Endothelial cell of umbilical vein (primary cell): ENCODE measurements around the gene MYEOV. TPM values are rescaled to one million over a fixed set of nuclear protein-coding genes. Genes with fewer than 3 reads are reported as not detected.

Experiments used
- BruUV-seq: library from RNA; stranded (reverse); fragments of 400-500 nt; replicated peaks from 2 replicates; lab custom pipeline; 2021; lab: Mats Ljungman, UMichigan
- CTCF ChIA-PET: fragments of 300-600, 350-600 bp; sonication (Branson Sonifier 250); formaldehyde crosslinking; loops from one replicate; lab custom pipeline; 2021; ENCODE audit warnings: antibody characterized with exemption, inconsistent platforms; lab: Charles Lee
- POLR2A ChIA-PET: fragments of 300-600, 350-600 bp; sonication (Branson Sonifier 250); formaldehyde crosslinking; loops from one replicate; lab custom pipeline; 2021; ENCODE audit warnings: antibody characterized with exemption, inconsistent platforms; lab: Charles Lee
- DNase-seq: peaks from one replicate; pipeline ENCODE4 v3.0.0-alpha.2; 2011; ENCODE audit warnings: low read depth, low spot score
- FAIRE-seq: peaks from 2 replicates; lab custom pipeline; 2011; peaks lifted over from hg19 to GRCh38; lab: Jason Lieb, UNC
- H2AFZ ChIP-seq: 2 replicates; pipeline ENCODE4 v1.6.0; 2012; ENCODE audit warnings: low read depth, low read length, control low read depth, inconsistent platforms
- H3K27ac ChIP-seq: 2 replicates; pipeline ENCODE4 v1.5.1; 2011; ENCODE audit warnings: low read depth, mild to moderate bottlenecking, control low read depth, low read length, moderate library complexity; ENCODE audit not compliant: insufficient read depth
- H3K27me3 ChIP-seq, 2 experiments: 2 replicates each; pipeline versions ENCODE4 v1.6.0 to v1.6.1; 2011; ENCODE audit warnings: low read length in 2 of 2, mixed read lengths in 1 of 2; ENCODE audit not compliant: control insufficient read depth in 2 of 2, insufficient read depth in 2 of 2
- H3K36me3 ChIP-seq, 2 experiments: 2 replicates in 1 of 2; 3 replicates in 1 of 2; pipeline ENCODE4 v1.5.1; 2011; ENCODE audit warnings: low read length in 2 of 2, mild to moderate bottlenecking in 1 of 2, moderate library complexity in 1 of 2; ENCODE audit not compliant: control insufficient read depth in 2 of 2, insufficient read depth in 2 of 2; ENCODE audit errors: extremely low read depth in 1 of 2
- H3K4me1 ChIP-seq: 3 replicates; pipeline ENCODE4 v1.5.1; 2011; ENCODE audit warnings: mild to moderate bottlenecking, low read length; ENCODE audit not compliant: control insufficient read depth, insufficient read depth; ENCODE audit errors: extremely low read depth
- H3K4me2 ChIP-seq: 2 replicates; pipeline ENCODE4 v1.6.1; 2011; ENCODE audit warnings: low read length, control low read depth, mixed read lengths; ENCODE audit not compliant: insufficient read depth
- H3K4me3 ChIP-seq, 3 experiments: fragments of 200-600 bp in 1 of 3; sonication (generic), shearing (Covaris generic) in 1 of 3; replicated peaks in 1 of 3; 2 replicates each; pipeline ENCODE4 v1.5.1; 2011 to 2016; ENCODE audit warnings: control low read depth in 3 of 3, low read length in 3 of 3, mild to moderate bottlenecking in 2 of 3, inconsistent platforms in 1 of 3, low read depth in 1 of 3, moderate library complexity in 1 of 3; ENCODE audit not compliant: insufficient read depth in 1 of 3
- H3K79me2 ChIP-seq: 2 replicates; pipeline ENCODE4 v1.6.0; 2012; ENCODE audit warnings: low read length, inconsistent platforms; ENCODE audit not compliant: control insufficient read depth, insufficient read depth
- H3K9ac ChIP-seq: replicated peaks from 2 replicates; pipeline ENCODE3; 2011; ENCODE audit warnings: low read length, control low read depth; ENCODE audit not compliant: insufficient read depth; ENCODE audit errors: extremely low read depth
- H3K9me1 ChIP-seq: replicated peaks from 3 replicates; pipeline ENCODE4 v1.6.0; 2011; ENCODE audit warnings: mild to moderate bottlenecking, low read length; ENCODE audit not compliant: control insufficient read depth, insufficient read depth; ENCODE audit errors: extremely low read depth
- H3K9me3 ChIP-seq: replicated peaks from 2 replicates; pipeline ENCODE4 v1.5.1; 2012; ENCODE audit warnings: low read length, inconsistent platforms; ENCODE audit not compliant: control insufficient read depth, insufficient read depth
- H4K20me1 ChIP-seq: replicated peaks from 2 replicates; pipeline ENCODE3; 2011; ENCODE audit warnings: mild to moderate bottlenecking, low read length; ENCODE audit not compliant: control insufficient read depth, insufficient read depth; ENCODE audit errors: extremely low read depth
- CTCF ChIP-seq, 2 donors: IDR thresholded peaks; 1 replicate in 1 of 2; 2 replicates in 1 of 2; pipeline ENCODE4 v1.5.1; 2011; ENCODE audit warnings: low read length in 2 of 2, mild to moderate bottlenecking in 2 of 2, moderate library complexity in 2 of 2, control low read depth in 1 of 2, inconsistent platforms in 1 of 2, low read depth in 1 of 2; ENCODE audit not compliant: insufficient read depth in 1 of 2; ENCODE audit errors: extremely low read depth in 1 of 2
- EZH2 ChIP-seq: IDR thresholded peaks from 2 replicates; pipeline ENCODE4 v1.6.1; 2012; ENCODE audit warnings: borderline replicate concordance, low read depth, mild to moderate bottlenecking, moderate library complexity, low read length, inconsistent platforms; ENCODE audit not compliant: severe bottlenecking
- FOS ChIP-seq: IDR thresholded peaks from 2 replicates; pipeline ENCODE4 v1.6.1; 2011; ENCODE audit warnings: mild to moderate bottlenecking, low read length, moderate library complexity, borderline replicate concordance; ENCODE audit not compliant: insufficient read depth
- GATA2 ChIP-seq: IDR thresholded peaks from 2 replicates; pipeline ENCODE4 v1.7.0; 2011; ENCODE audit warnings: low read depth, mild to moderate bottlenecking, moderate library complexity, mixed read lengths, low read length; ENCODE audit not compliant: insufficient read length, insufficient read depth
- JUN ChIP-seq: IDR thresholded peaks from 2 replicates; pipeline ENCODE4 v1.6.1; 2011; ENCODE audit warnings: borderline replicate concordance, low read depth; ENCODE audit not compliant: insufficient read length, insufficient read depth
- MAX ChIP-seq: IDR thresholded peaks from 2 replicates; pipeline ENCODE4 v1.6.1; 2011; ENCODE audit not compliant: insufficient read depth, insufficient read length
- MYC ChIP-seq: IDR thresholded peaks from one replicate; pipeline ENCODE4 v1.6.1; 2011; ENCODE audit warnings: mild to moderate bottlenecking, low read depth, low read length
- POLR2A ChIP-seq: IDR thresholded peaks from 2 replicates; pipeline ENCODE4 v1.6.1; 2012; ENCODE audit warnings: low read depth, mild to moderate bottlenecking, control low read depth, low read length
- POLR2AphosphoS5 ChIP-seq: IDR thresholded peaks from 2 replicates; pipeline ENCODE4 v1.6.1; 2012; ENCODE audit warnings: low read depth, mild to moderate bottlenecking, control low read depth, low read length, moderate library complexity; ENCODE audit not compliant: insufficient read depth
- dilution Hi-C: fragments of 300-500 bp; cut with MboI; formaldehyde crosslinking; loops from one replicate; pipeline ENCODE4 v1.15.0; 2019; ENCODE audit warnings: low sequenced_read_pairs; ENCODE audit not compliant: extremely low pct_ligation_motif_present
- intact Hi-C: fragments of 100-400 bp; cut with micrococcal nuclease; formaldehyde crosslinking; loops from one replicate; pipeline ENCODE4 v1.10.0; 2022
- polyA plus RNA-seq, 4 experiments: library from polyadenylated mRNA; depleted of rRNA in 3 of 4; stranded (reverse) in 3 of 4; unstranded in 1 of 4; fragments of >200 nt; gene quantifications; 2 replicates each; pipeline versions ENCODE4 v1.2.1 to v1.2.3, GENCODE V29; 2011 to 2012; ENCODE audit warnings: missing spikeins in 1 of 4
- total RNA-seq: library from RNA; stranded (reverse); gene quantifications from 2 replicates; pipeline ENCODE4 v1.2.3, GENCODE V29; 2021

Gene MYEOV
- total and polyA plus RNA-seq, 2 donors (not counting 3 experiments of a cell fraction or from before 2014, with no cell fraction given): 3.8 to 14.4 TPM

GRCh38 chr11:69285766-69286165 is 8.2 kb upstream of the MYEOV start:
- no peaks in the 10 kb centered on the region for H3K27me3 ChIP-seq
- no peaks in the 10 kb centered on the region for H3K79me2 ChIP-seq
- H3K9me1 ChIP-seq: no peaks in the 10 kb centered on the region
- BruUV-seq: no TSS peak
- no peaks in the 10 kb centered on the region for H3K9me3 ChIP-seq
- dilution Hi-C loops: no loop called here
- CTCF ChIA-PET: no interaction called here
- DNase-seq (no peak), FAIRE-seq (no peak)
- intact Hi-C loops: no loop called here
- POLR2A ChIA-PET: no interaction called here
- TF ChIP-seq EZH2 (no peak), MYC (no peak), MAX (no peak), GATA2 (no peak), JUN (no peak), CTCF (IDR thresholded peaks at IDR 0.05; ENCODE audit: extremely low read depth in 1 of 2, insufficient read depth in 1 of 2, low read depth in 1 of 2, low read length in 2 of 2) (no peak), FOS (no peak), POLR2AphosphoS5 (no peak), POLR2A (no peak)
- H2AFZ ChIP-seq: no peak overlapping the region
- no peaks in the 10 kb centered on the region for H4K20me1 ChIP-seq
- H3K9ac ChIP-seq: no peak overlapping the region
- H3K4me3 ChIP-seq: no peak overlapping the region
- no peak overlapping the region for H3K4me2 ChIP-seq
- no peaks in the 10 kb centered on the region for H3K36me3 ChIP-seq
- no peak overlapping the region for H3K27ac ChIP-seq
- no peaks in the 10 kb centered on the region for H3K4me1 ChIP-seq
